GM12878 (cell line): ENCODE data around the gene AKT1S1. TPM values are rescaled to one million over a fixed set of nuclear protein-coding genes. Genes with fewer than 3 reads are reported as not detected.

Experiments used
- ATAC-seq: fragments of 200-7000 bp; cut with Tn5 transposase; 3 replicates; pipeline ENCODE4 v1.9.1; 2020; ENCODE audit warnings: mild to moderate bottlenecking, moderate library complexity
- BruUV-seq: library from RNA; stranded (reverse); fragments of 400-500 nt; replicated peaks from 2 replicates; lab custom pipeline; 2021; lab: Mats Ljungman, UMichigan
- CTCF ChIA-PET: fragments of 300-600 bp; sonication (Branson Sonifier 250); formaldehyde crosslinking; extraction: SDS; loops from one replicate; lab custom pipeline; 2021; ENCODE audit warnings: inconsistent platforms; lab: Yijun Ruan, JAX
- POLR2A ChIA-PET: fragments of 350-600 bp; formaldehyde crosslinking; extraction: SDS; loops from one replicate; lab custom pipeline; 2021; ENCODE audit warnings: inconsistent platforms; lab: Charles Lee
- RAD21 ChIA-PET: fragments of 300-600 bp; sonication (Branson Sonifier 250); formaldehyde crosslinking; loops from one replicate; lab custom pipeline; 2023; ENCODE audit warnings: antibody characterized with exemption; ENCODE audit not compliant: unreplicated experiment; lab: Charles Lee
- SMC1A ChIA-PET: fragments of 300-600 bp; sonication (Branson Sonifier 250); formaldehyde crosslinking; loops from one replicate; lab custom pipeline; 2023; ENCODE audit not compliant: unreplicated experiment, uncharacterized antibody; lab: Charles Lee
- DNase-seq: peaks from one replicate; pipeline ENCODE4 v3.0.0-alpha.2; 2011; ENCODE audit warnings: low read depth, low spot score
- FAIRE-seq: peaks from 3 replicates; lab custom pipeline; 2011; peaks lifted over from hg19 to GRCh38; lab: Jason Lieb, UNC
- H2AFZ ChIP-seq: 2 replicates; pipeline ENCODE4 v1.6.0; 2011; ENCODE audit warnings: low read depth, low read length, control low read depth; ENCODE audit not compliant: control insufficient read depth
- H3K27ac ChIP-seq: 2 replicates; pipeline ENCODE4 v1.5.1; 2011; ENCODE audit warnings: control low read depth; ENCODE audit not compliant: control insufficient read depth, insufficient read depth
- H3K27me3 ChIP-seq, 2 experiments: replicated peaks in 1 of 2; 2 replicates each; pipeline versions ENCODE4 v1.6.0 to v1.6.1; 2011; ENCODE audit warnings: low read length in 1 of 2; ENCODE audit not compliant: control insufficient read depth in 2 of 2, insufficient read depth in 2 of 2
- H3K36me3 ChIP-seq, 2 experiments: 2 replicates each; pipeline ENCODE4 v1.5.1; 2011; ENCODE audit warnings: low read length in 1 of 2; ENCODE audit not compliant: control insufficient read depth in 2 of 2, insufficient read depth in 2 of 2
- H3K4me1 ChIP-seq: 2 replicates; pipeline ENCODE4 v1.6.1; 2011; ENCODE audit warnings: mild to moderate bottlenecking, low read length, moderate library complexity, mixed read lengths; ENCODE audit not compliant: control insufficient read depth, insufficient read depth
- H3K4me2 ChIP-seq: 2 replicates; pipeline ENCODE4 v1.6.0; 2011; ENCODE audit warnings: control low read depth; ENCODE audit not compliant: control insufficient read depth, insufficient read depth
- H3K4me3 ChIP-seq: fragments of 200-600 bp; sonication (generic); 2 replicates; pipeline ENCODE4 v1.5.1; 2016
- H3K79me2 ChIP-seq: 2 replicates; pipeline ENCODE4 v1.6.0; 2011; ENCODE audit warnings: low read length; ENCODE audit not compliant: control insufficient read depth, insufficient read depth
- H3K9ac ChIP-seq: 2 replicates; pipeline ENCODE4 v1.8.0; 2011; ENCODE audit warnings: low read length, control low read depth, mixed read lengths; ENCODE audit not compliant: control insufficient read depth, insufficient read depth
- H3K9me3 ChIP-seq: replicated peaks from 3 replicates; pipeline ENCODE4 v1.5.1; 2011; ENCODE audit warnings: mild to moderate bottlenecking, low read length; ENCODE audit not compliant: control insufficient read depth, insufficient read depth
- H4K20me1 ChIP-seq: 2 replicates; pipeline ENCODE4 v1.6.0; 2011; ENCODE audit not compliant: control insufficient read depth, insufficient read depth
- IRF5 ChIP-seq: fragments of 450-650 bp; IDR thresholded peaks from 2 replicates; pipeline ENCODE4 v1.6.1; 2017; ENCODE audit warnings: borderline replicate concordance
- POLR2A ChIP-seq: IDR thresholded peaks from 2 replicates; pipeline ENCODE4 v1.6.1; 2011; ENCODE audit warnings: low read depth, mild to moderate bottlenecking, low read length
- RELB ChIP-seq: fragments of 450-650 bp; IDR thresholded peaks from 2 replicates; pipeline ENCODE4 v1.6.1; 2017; ENCODE audit warnings: low read depth, mild to moderate bottlenecking, moderate library complexity
- WGBS: methylation state at CpG from one replicate; pipeline ENCODE4 v1.1.6; 2016; ENCODE audit warnings: low lambda C conversion rate; ENCODE audit not compliant: insufficient replicate concordance, insufficient coverage; ENCODE audit errors: missing lambda C conversion rate; 5-methylcytosine and 5-hydroxymethylcytosine counted together
- in situ Hi-C: fragments of 300-500 bp; cut with MboI; formaldehyde crosslinking; loops from 9 replicates; pipeline ENCODE4 v1.14.3; 2018; ENCODE audit warnings: mixed read lengths
- intact Hi-C: fragments of 100-400 bp; cut with micrococcal nuclease; formaldehyde crosslinking; loops from one replicate; pipeline ENCODE4 v1.14.2; 2022; ENCODE audit not compliant: unreplicated experiment
- polyA plus RNA-seq, 11 experiments: library from polyadenylated mRNA; depleted of rRNA in 4 of 11; unstranded in 6 of 11; stranded (reverse) in 5 of 11; fragments of >200 nt; fragmentation: Nextera tagmentation in 4 of 11; fragmentation: Illumina TruSeq in 1 of 11; extraction: Ambion mirVana in 4 of 11; extraction: Trizol in 1 of 11; gene quantifications; 1 replicate in 1 of 11; 2 replicates in 10 of 11; pipeline versions ENCODE4 v1.2.1 to v1.2.3, GENCODE V29; 2011 to 2016; ENCODE audit warnings: inconsistent platforms in 2 of 11, missing spikeins in 2 of 11, low read depth in 1 of 11
- total RNA-seq, 4 experiments: library from RNA; depleted of rRNA in 3 of 4; stranded (reverse); fragments of >200 nt in 3 of 4; fragmentation: Illumina TruSeq in 1 of 4; extraction: Trizol in 1 of 4; gene quantifications; 2 replicates each; pipeline versions ENCODE4 v1.2.1 to v1.2.3, GENCODE V29; 2013 to 2021

Gene AKT1S1
- total and polyA plus RNA-seq, 10 of the 15 experiments (the other 5 are each of a cell fraction or from before 2014, with no cell fraction given), result 0.43 to 23.0 (median 12.3) TPM

GRCh38 chr19:49863935-49864320, 13.2 kb downstream of the AKT1S1 start:
- Histone ChIP-seq H3K27ac (no peak overlapping the region), H3K4me2 (no peak overlapping the region), H3K9ac (no peak overlapping the region), H3K79me2 (peaks cover 18% of the 10 kb centered on the region), H3K4me3 (no peak overlapping the region), H4K20me1 (no peaks in the 10 kb centered on the region), H2AFZ (no peak overlapping the region), H3K36me3 (peaks cover 9 to 22% of the 10 kb centered on the region in 2 experiments), H3K27me3 (no peaks in the 10 kb centered on the region), H3K9me3 (no peaks in the 10 kb centered on the region), H3K4me1 (peaks cover 12% of the 10 kb centered on the region)
- ChIA-PET CTCF (interaction anchor here (1.5 kb wide), 1 partner anchor 13 kb away, joined by 3 read pairs; the partner anchor contains the start of gene PTOV1), POLR2A (interaction anchor here (0.5 kb wide), 1 partner anchor 155 kb away, joined by 4 read pairs; no protein-coding TSS in a partner anchor), RAD21 (interaction anchor here (1.3 kb wide), 1 partner anchor 13 kb away, joined by 3 read pairs; the partner anchor contains the start of gene PTOV1), SMC1A (no interaction called here)
- 98% methylated on average over 17 of the region's 17 CpGs for WGBS
- TF ChIP-seq POLR2A, result 0 out of 2 replicates have a peak, but pooled peaks have one; percentile 20
- no peak for TF ChIP-seq IRF5
- no peak for DNase-seq
- in situ Hi-C loops, result no loop called here
- no peak for FAIRE-seq
- no peak for ATAC-seq
- no TSS peak for BruUV-seq
- intact Hi-C loops, result no loop called here

GRCh38 chr19:49863254-49863934, 13.8 kb downstream of the AKT1S1 start:
- Histone ChIP-seq H3K9ac (no peak overlapping the region), H3K79me2 (peaks cover 18% of the 10 kb centered on the region), H3K4me3 (no peak overlapping the region), H2AFZ (no peak overlapping the region), H3K9me3 (no peaks in the 10 kb centered on the region), H3K4me2 (no peak overlapping the region), H3K27ac (no peak overlapping the region), H3K36me3 (peaks cover 9 to 26% of the 10 kb centered on the region in 2 experiments), H3K27me3 (no peaks in the 10 kb centered on the region), H4K20me1 (no peaks in the 10 kb centered on the region), H3K4me1 (peaks cover 8% of the 10 kb centered on the region)
- ChIA-PET RAD21 (interaction anchor here (1.3 kb wide), 1 partner anchor 13 kb away, joined by 3 read pairs; the partner anchor contains the start of gene PTOV1), POLR2A (interaction anchor here (0.5 kb wide), 1 partner anchor 154 kb away, joined by 4 read pairs; no protein-coding TSS in a partner anchor), SMC1A (no interaction called here), CTCF (interaction anchor here (1.4 to 1.5 kb wide), 2 partner anchors 10 to 13 kb away, joined by 3 read pairs; partner anchors contain the start of gene PTOV1)
- no TSS peak for BruUV-seq
- 96% methylated on average over 24 of the region's 24 CpGs for WGBS
- no peak for DNase-seq
- no peak for FAIRE-seq
- no peak for TF ChIP-seq RELB
- ATAC-seq, result no peak
- intact Hi-C loops (no loop called here), in situ Hi-C loops (no loop called here)
